ENCODE data around the gene APOH. TPM values are rescaled to one million over a fixed set of nuclear protein-coding genes. Genes with fewer than 3 reads are reported as not detected.

The APOH gene
- total and polyA plus RNA-seq, 11 donors: 0.15 to 0.30 TPM; not detected in 9

- no peak for TF ChIP-seq CTCF (IDR thresholded peaks at IDR 0.05)
- no peak for TF ChIP-seq POLR2A (IDR thresholded peaks at IDR 0.05)
- intact Hi-C loops (cut with DNase I): no loop called here
Observed at GRCh38 chr17:66215529-66215911, 13.7 kb downstream of the APOH start.

GRCh38 chr17:66214884-66215528, 14.2 kb downstream of the APOH start:
- Histone ChIP-seq H3K4me3 (no peak overlapping the region), H3K27me3 (peaks cover 0 to 3% (median 0%) of the 10 kb centered on the region in 9 donors), H3K36me3 (no peaks in the 10 kb centered on the region), H3K4me1 (no peaks in the 10 kb centered on the region), H3K27ac (no peak overlapping the region), H3K9me3 (no peaks in the 10 kb centered on the region)
- 77 to 92% (median 87%) methylated on average over 5 of the region's 5 CpGs for WGBS, 4 donors
- intact Hi-C loops (cut with DNase I): no loop called here
- ATAC-seq (no peak), DNase-seq (no peak)
- TF ChIP-seq CTCF (IDR thresholded peaks at IDR 0.05) (no peak), POLR2A (IDR thresholded peaks at IDR 0.05) (no peak)

More at GRCh38 chr17:66215529-66215911, 13.7 kb downstream of the APOH start:
- no peaks in the 10 kb centered on the region for H3K36me3 ChIP-seq
- H3K4me3 ChIP-seq: no peak overlapping the region
- H3K27me3 ChIP-seq: peaks cover 0 to 3% (median 0%) of the 10 kb centered on the region in 9 donors
- no peak for DNase-seq
- ATAC-seq: no peak
- no peaks in the 10 kb centered on the region for H3K4me1 ChIP-seq
- WGBS, 4 donors: 90 to 95% (median 93%) methylated on average over 3 of the region's 3 CpGs
- no peaks in the 10 kb centered on the region for H3K9me3 ChIP-seq
- no peak overlapping the region for H3K27ac ChIP-seq

GRCh38 chr17:66211047-66211810, 18.0 kb downstream of the APOH start:
- Histone ChIP-seq H3K27me3 (no peaks in the 10 kb centered on the region), H3K36me3 (no peaks in the 10 kb centered on the region), H3K27ac (no peak overlapping the region), H3K4me3 (no peak overlapping the region), H3K4me1 (peaks cover 0 to 18% (median 0%) of the 10 kb centered on the region in 12 donors), H3K9me3 (peaks cover 0 to 7% (median 0%) of the 10 kb centered on the region in 12 donors)
- 92 to 95% (median 94%) methylated on average over 9 of the region's 9 CpGs for WGBS, 4 donors
- TF ChIP-seq CTCF (IDR thresholded peaks at IDR 0.05) (no peak), POLR2A (IDR thresholded peaks at IDR 0.05) (no peak)
- intact Hi-C loops (cut with DNase I): no loop called here
- ATAC-seq (no peak), DNase-seq (no peak)

- no peak overlapping the region for H3K4me3 ChIP-seq
- peaks cover 0 to 7% (median 0%) of the 10 kb centered on the region in 12 donors for H3K9me3 ChIP-seq
- H3K27ac ChIP-seq: no peak overlapping the region
- intact Hi-C loops (cut with DNase I): no loop called here
- no peaks in the 10 kb centered on the region for H3K36me3 ChIP-seq
- ATAC-seq (no peak), DNase-seq (no peak)
- peaks cover 0 to 18% (median 0%) of the 10 kb centered on the region in 12 donors for H3K4me1 ChIP-seq
- no peak for TF ChIP-seq POLR2A (IDR thresholded peaks at IDR 0.05)
- TF ChIP-seq CTCF (IDR thresholded peaks at IDR 0.05): no peak
- 90 to 94% (median 92%) methylated on average over 2 of the region's 2 CpGs for whole genome bisulfite sequencing, 4 donors
- no peaks in the 10 kb centered on the region for H3K27me3 ChIP-seq
Observed at GRCh38 chr17:66210208-66210574, 19.0 kb downstream of the APOH start.
